Measurements from ENCODE around the gene VPREB3.

VPREB3 gene

GRCh38 chr22:23752090-23752691, 2.0 kb downstream of the VPREB3 start:
- TF ChIP-seq FOXP2 (optimal IDR thresholded peaks at IDR 0.05; ENCODE audit: borderline replicate concordance, extremely low read depth, extremely low read length, insufficient read depth) (no peak), SIN3A (IDR thresholded peaks at IDR 0.05; ENCODE audit: borderline replicate concordance, insufficient read depth, low read length) (no peak), POLR2AphosphoS5 (IDR thresholded peaks at IDR 0.05; ENCODE audit: low read depth, low read length) (no peak), TAF1 (IDR thresholded peaks at IDR 0.05; ENCODE audit: borderline replicate concordance, insufficient read depth, low read length) (no peak), REST (IDR thresholded peaks at IDR 0.05; ENCODE audit: insufficient read depth in 1 of 2, low read depth in 2 of 2, low read length in 2 of 2) (no peak)

GRCh38 chr22:23751441-23751996, 2.7 kb downstream of the VPREB3 start:
- TF ChIP-seq SIN3A (IDR thresholded peaks at IDR 0.05; ENCODE audit: borderline replicate concordance, insufficient read depth, low read length) (no peak), FOXP2 (optimal IDR thresholded peaks at IDR 0.05; ENCODE audit: borderline replicate concordance, extremely low read depth, extremely low read length, insufficient read depth) (no peak)

GRCh38 chr22:23750714-23751440, 3.3 kb downstream of the VPREB3 start, which contains the start of gene ZNF70:
TSS of gene ZNF70 (minus strand) at chr22:23751112. CDS start at chr22:23745140, 5,972 bp downstream.
- TF ChIP-seq FOXP2 (optimal IDR thresholded peaks at IDR 0.05; ENCODE audit: borderline replicate concordance, extremely low read depth, extremely low read length, insufficient read depth): peak; percentile 10
- TF ChIP-seq SIN3A (IDR thresholded peaks at IDR 0.05; ENCODE audit: borderline replicate concordance, insufficient read depth, low read length): no peak
- TF ChIP-seq POLR2AphosphoS5 (IDR thresholded peaks at IDR 0.05; ENCODE audit: low read depth, low read length): peak; percentile 53; the same call in 1 of the 2 replicates
- no peak for TF ChIP-seq REST (IDR thresholded peaks at IDR 0.05; ENCODE audit: insufficient read depth in 1 of 2, low read depth in 2 of 2, low read length in 2 of 2)
- peak; percentile 62; the same call in 1 of the 2 replicates for TF ChIP-seq TAF1 (IDR thresholded peaks at IDR 0.05; ENCODE audit: borderline replicate concordance, insufficient read depth, low read length)

- TF ChIP-seq REST (IDR thresholded peaks at IDR 0.05; ENCODE audit: insufficient read depth in 1 of 2, low read depth in 2 of 2, low read length in 2 of 2) (no peak), TAF1 (IDR thresholded peaks at IDR 0.05; ENCODE audit: borderline replicate concordance, insufficient read depth, low read length) (no peak), POLR2AphosphoS5 (IDR thresholded peaks at IDR 0.05; ENCODE audit: low read depth, low read length) (no peak), SIN3A (IDR thresholded peaks at IDR 0.05; ENCODE audit: borderline replicate concordance, insufficient read depth, low read length) (no peak), FOXP2 (optimal IDR thresholded peaks at IDR 0.05; ENCODE audit: borderline replicate concordance, extremely low read depth, extremely low read length, insufficient read depth) (no peak)
Measured at GRCh38 chr22:23750367-23750713, 3.9 kb downstream of the VPREB3 start.

- TF ChIP-seq TAF1 (IDR thresholded peaks at IDR 0.05; ENCODE audit: borderline replicate concordance, insufficient read depth, low read length) (no peak), POLR2AphosphoS5 (IDR thresholded peaks at IDR 0.05; ENCODE audit: low read depth, low read length) (no peak), FOXP2 (optimal IDR thresholded peaks at IDR 0.05; ENCODE audit: borderline replicate concordance, extremely low read depth, extremely low read length, insufficient read depth) (no peak), REST (IDR thresholded peaks at IDR 0.05; ENCODE audit: insufficient read depth in 1 of 2, low read depth in 2 of 2, low read length in 2 of 2) (no peak), SIN3A (IDR thresholded peaks at IDR 0.05; ENCODE audit: borderline replicate concordance, insufficient read depth, low read length) (no peak)
Measured at GRCh38 chr22:23749841-23750301, 4.4 kb downstream of the VPREB3 start.
